B cell (primary cell): ENCODE data around the gene AARS2. TPM values are rescaled to one million over a fixed set of nuclear protein-coding genes. Genes with fewer than 3 reads are reported as not detected.

Experiments used
- ATAC-seq: fragments of 200-7000 bp; cut with Tn5 transposase; one replicate; pipeline ENCODE4 v1.10.0; 2021; ENCODE audit warnings: low read depth, mild to moderate bottlenecking, moderate number of reproducible peaks, moderate library complexity
- CTCF ChIA-PET: fragments of 350-600 bp; sonication (Branson Sonifier 250); formaldehyde crosslinking; loops from one replicate; lab custom pipeline; 2021; ENCODE audit warnings: antibody characterized with exemption, inconsistent platforms; lab: Charles Lee
- POLR2A ChIA-PET: fragments of 350-600 bp; sonication (Branson Sonifier 250); formaldehyde crosslinking; loops from one replicate; lab custom pipeline; 2021; ENCODE audit warnings: antibody characterized with exemption; lab: Charles Lee
- DNase-seq: peaks from one replicate; pipeline ENCODE4 v3.0.0; 2013
- H2AFZ ChIP-seq: 2 replicates; pipeline ENCODE4 v1.6.1; 2012; ENCODE audit warnings: mild to moderate bottlenecking, low read depth, low read length; ENCODE audit not compliant: insufficient read depth, poor library complexity, severe bottlenecking
- H3K27ac ChIP-seq, 2 donors: 1 replicate in 1 of 2; 2 replicates in 1 of 2; pipeline ENCODE4 v1.5.1; 2012 to 2013; ENCODE audit warnings: low read length in 2 of 2, mild to moderate bottlenecking in 2 of 2, moderate library complexity in 1 of 2
- H3K27me3 ChIP-seq, 4 experiments: fragments of 200-600 bp in 1 of 4; sonication (generic) in 1 of 4; replicated peaks in 1 of 4; 1 replicate in 2 of 4; 2 replicates in 2 of 4; pipeline versions ENCODE4 v1.6.1 to v1.7.0; 2013 to 2016; ENCODE audit warnings: low read length in 3 of 4, mild to moderate bottlenecking in 2 of 4, mixed read lengths in 1 of 4, moderate library complexity in 1 of 4; ENCODE audit not compliant: insufficient read depth in 4 of 4, control insufficient read depth in 3 of 4; ENCODE audit errors: control extremely low read depth in 1 of 4
- H3K36me3 ChIP-seq, 2 experiments: replicated peaks in 1 of 2; 1 replicate in 1 of 2; 2 replicates in 1 of 2; pipeline versions ENCODE4 v1.6.1 to v1.7.1; 2013; ENCODE audit warnings: low read length in 1 of 2; ENCODE audit not compliant: insufficient read depth in 2 of 2, control insufficient read depth in 1 of 2; ENCODE audit errors: control extremely low read depth in 1 of 2, extremely low read depth in 1 of 2
- H3K4me1 ChIP-seq, 2 donors: fragments of 200-600 bp in 1 of 2; sonication (generic) in 1 of 2; 1 replicate in 1 of 2; 2 replicates in 1 of 2; pipeline versions ENCODE4 v1.5.1 to v1.6.1; 2013 to 2017; ENCODE audit warnings: low read length in 2 of 2; ENCODE audit not compliant: control insufficient read depth in 2 of 2, insufficient read depth in 2 of 2
- H3K4me2 ChIP-seq: replicated peaks from 2 replicates; pipeline ENCODE3; 2012; ENCODE audit warnings: mild to moderate bottlenecking, low read depth, low read length; ENCODE audit not compliant: poor library complexity, severe bottlenecking
- H3K4me3 ChIP-seq, 5 experiments: fragments of 200-600 bp in 1 of 5; sonication (generic) in 1 of 5; 1 replicate in 3 of 5; 2 replicates in 2 of 5; pipeline versions ENCODE4 v1.5.1 to v1.7.0; 2011 to 2016; ENCODE audit warnings: low read length in 4 of 5, mild to moderate bottlenecking in 4 of 5, low read depth in 2 of 5, control low read depth in 1 of 5, moderate library complexity in 1 of 5; ENCODE audit not compliant: insufficient read depth in 1 of 5; ENCODE audit errors: control extremely low read depth in 1 of 5, extremely low read depth in 1 of 5
- H3K79me2 ChIP-seq: fragments of 200-600 bp; sonication (generic); one replicate; pipeline ENCODE4 v1.6.0; 2016; ENCODE audit warnings: low read length; ENCODE audit not compliant: control insufficient read depth, insufficient read depth
- H3K9ac ChIP-seq: fragments of 200-600 bp; sonication (generic); 2 replicates; pipeline ENCODE4 v1.6.1; 2017; ENCODE audit warnings: mild to moderate bottlenecking, low read length, moderate library complexity
- H3K9me3 ChIP-seq, 3 donors: one replicate each; pipeline versions ENCODE4 v1.6.1 to v1.7.1; 2013; ENCODE audit warnings: low read length in 2 of 3; ENCODE audit not compliant: control insufficient read depth in 2 of 3, insufficient read depth in 1 of 3; ENCODE audit errors: control extremely low read depth in 1 of 3
- H4K20me1 ChIP-seq: 2 replicates; pipeline ENCODE4 v1.6.0; 2012; ENCODE audit warnings: mild to moderate bottlenecking, low read length; ENCODE audit not compliant: insufficient read depth, control insufficient read depth, poor library complexity, severe bottlenecking
- H3K27ac Mint-ChIP-seq: one replicate; pipeline ENCODE4 v1.8.0; 2021; ENCODE audit warnings: mixed read lengths
- H3K27me3 Mint-ChIP-seq: one replicate; pipeline ENCODE4 v1.8.0; 2021; ENCODE audit warnings: mixed read lengths
- H3K4me1 Mint-ChIP-seq: one replicate; pipeline ENCODE4 v1.8.0; 2021; ENCODE audit warnings: mixed read lengths
- H3K4me3 Mint-ChIP-seq: one replicate; pipeline ENCODE4 v1.8.0; 2021; ENCODE audit warnings: mixed read lengths
- H3K9me3 Mint-ChIP-seq: one replicate; pipeline ENCODE4 v1.8.0; 2022; ENCODE audit warnings: mixed read lengths; ENCODE audit not compliant: insufficient read depth
- EZH2 ChIP-seq: IDR thresholded peaks from 2 replicates; pipeline ENCODE4 v1.6.1; 2012; ENCODE audit warnings: borderline replicate concordance, low read depth, mild to moderate bottlenecking, moderate library complexity, low read length; ENCODE audit not compliant: insufficient read depth, poor library complexity, severe bottlenecking
- WGBS: methylation state at CpG from one replicate; pipeline ENCODE4 v1.1.5; 2013; ENCODE audit warnings: missing lambda C conversion rate; ENCODE audit not compliant: insufficient coverage; 5-methylcytosine and 5-hydroxymethylcytosine counted together
- intact Hi-C: fragments of 100-400 bp; cut with micrococcal nuclease; formaldehyde crosslinking; loops from one replicate; pipeline ENCODE4 v1.10.0; 2022
- polyA plus RNA-seq: library from polyadenylated mRNA; depleted of rRNA; stranded (reverse); fragments of >200 nt; gene quantifications from 2 replicates; pipeline ENCODE4 v1.2.3, GENCODE V29; 2012
- total RNA-seq, 2 donors: library from RNA; stranded (reverse); fragments of 120-200 nt in 1 of 2; gene quantifications; 1 replicate in 1 of 2; 2 replicates in 1 of 2; pipeline versions ENCODE4 v1.2.3 to v1.2.4, GENCODE V29; 2013 to 2022
- TF ChIP-seq, protein P1 (sequence below): fragments of 200-600 bp; IDR thresholded peaks from one replicate; pipeline ENCODE4 v1.8.0; 2022; ENCODE audit warnings: antibody characterized with exemption, mild to moderate bottlenecking

Gene AARS2
- total and polyA plus RNA-seq, 2 donors (not counting 1 experiment from before 2014, with no cell fraction given) = 11.3 to 21.3 TPM

DNA sequence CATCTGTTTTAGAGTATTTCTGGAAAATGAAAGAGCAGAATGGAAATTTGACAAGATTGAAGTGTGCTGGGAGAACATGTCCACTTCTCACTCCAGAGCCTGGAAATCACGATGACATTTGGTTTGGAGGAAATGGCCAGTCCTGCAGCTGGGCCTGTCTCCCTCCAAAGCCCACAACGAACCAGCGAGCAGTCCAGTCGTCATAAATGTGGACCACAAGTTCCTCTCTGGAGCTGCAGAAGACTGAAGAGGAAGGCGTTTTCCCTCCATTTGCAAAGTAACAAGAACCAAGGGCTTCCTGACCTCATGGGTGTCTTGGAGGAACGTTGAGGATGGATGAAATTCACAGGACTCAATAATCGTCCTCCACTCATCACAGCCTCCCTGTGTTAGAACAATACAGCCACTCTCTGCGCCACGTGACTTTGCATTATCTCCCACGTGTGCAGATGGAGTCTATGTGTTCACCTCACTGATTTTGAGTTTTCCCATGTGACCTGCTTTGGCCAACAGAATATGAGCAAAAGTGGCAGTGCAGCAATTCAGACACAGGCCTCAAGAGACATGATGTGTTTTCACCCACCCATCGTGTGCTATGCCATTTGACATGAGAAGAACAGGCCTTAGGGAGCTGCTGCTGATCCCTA, 20.2 kb upstream of the AARS2 start:
- intact Hi-C loops = no loop called here
- H3K27ac Mint-ChIP-seq = no peak overlapping the region
- 50% methylated on average over 8 of the region's 11 CpGs for WGBS
- Histone ChIP-seq H3K4me3 (no peak overlapping the region), H2AFZ (no peak overlapping the region), H3K79me2 (no peaks in the 10 kb centered on the region), H3K4me2 (no peak overlapping the region), H3K27ac (no peak overlapping the region), H3K9ac (no peak overlapping the region), H3K4me1 (no peaks in the 10 kb centered on the region), H3K27me3 (peaks cover 0 to 4% (median 2%) of the 10 kb centered on the region in 4 experiments), H3K9me3 (no peaks in the 10 kb centered on the region), H4K20me1 (no peaks in the 10 kb centered on the region), H3K36me3 (no peaks in the 10 kb centered on the region)
- DNase-seq (no peak), ATAC-seq (no peak)
- TF ChIP-seq EZH2 = no peak
- TF ChIP-seq, protein P1, sequence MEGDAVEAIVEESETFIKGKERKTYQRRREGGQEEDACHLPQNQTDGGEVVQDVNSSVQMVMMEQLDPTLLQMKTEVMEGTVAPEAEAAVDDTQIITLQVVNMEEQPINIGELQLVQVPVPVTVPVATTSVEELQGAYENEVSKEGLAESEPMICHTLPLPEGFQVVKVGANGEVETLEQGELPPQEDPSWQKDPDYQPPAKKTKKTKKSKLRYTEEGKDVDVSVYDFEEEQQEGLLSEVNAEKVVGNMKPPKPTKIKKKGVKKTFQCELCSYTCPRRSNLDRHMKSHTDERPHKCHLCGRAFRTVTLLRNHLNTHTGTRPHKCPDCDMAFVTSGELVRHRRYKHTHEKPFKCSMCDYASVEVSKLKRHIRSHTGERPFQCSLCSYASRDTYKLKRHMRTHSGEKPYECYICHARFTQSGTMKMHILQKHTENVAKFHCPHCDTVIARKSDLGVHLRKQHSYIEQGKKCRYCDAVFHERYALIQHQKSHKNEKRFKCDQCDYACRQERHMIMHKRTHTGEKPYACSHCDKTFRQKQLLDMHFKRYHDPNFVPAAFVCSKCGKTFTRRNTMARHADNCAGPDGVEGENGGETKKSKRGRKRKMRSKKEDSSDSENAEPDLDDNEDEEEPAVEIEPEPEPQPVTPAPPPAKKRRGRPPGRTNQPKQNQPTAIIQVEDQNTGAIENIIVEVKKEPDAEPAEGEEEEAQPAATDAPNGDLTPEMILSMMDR = no peak
- ChIA-PET POLR2A (no interaction called here), CTCF (interaction anchor here (0.8 to 2.1 kb wide), 5 partner anchors 10 to 237 kb away, joined by 3 to 7 read pairs (median 5); no protein-coding TSS in a partner anchor)
- H3K4me3 Mint-ChIP-seq = no peak overlapping the region
- H3K27me3 Mint-ChIP-seq = peaks cover 33% of the 10 kb centered on the region
- no peaks in the 10 kb centered on the region for H3K4me1 Mint-ChIP-seq
- H3K9me3 Mint-ChIP-seq = no peaks in the 10 kb centered on the region

DNA sequence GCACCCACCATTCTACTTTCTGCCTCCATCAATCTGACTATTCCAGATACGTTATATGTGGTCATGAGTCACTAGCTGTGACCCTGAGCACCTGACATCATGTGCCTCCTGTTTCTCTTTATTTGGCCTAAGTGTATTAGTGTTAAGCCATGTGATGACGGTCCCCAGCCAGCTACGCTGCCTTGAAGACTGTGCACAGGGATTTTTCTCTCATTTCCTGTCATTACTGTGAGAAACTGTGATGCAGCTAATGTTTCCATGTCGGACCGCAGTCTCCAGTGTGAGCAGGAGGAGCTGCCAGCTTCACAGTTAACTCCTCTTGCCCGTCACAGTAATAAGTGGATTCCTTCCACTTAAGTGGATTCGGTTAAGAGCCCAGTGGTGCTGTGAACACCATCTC, 19.4 kb upstream of the AARS2 start:
- intact Hi-C loops = no loop called here
- Histone ChIP-seq H3K27ac (no peak overlapping the region), H3K27me3 (peaks cover 0 to 5% (median 2%) of the 10 kb centered on the region in 4 experiments), H4K20me1 (no peaks in the 10 kb centered on the region), H2AFZ (no peak overlapping the region), H3K36me3 (no peaks in the 10 kb centered on the region), H3K4me2 (no peak overlapping the region), H3K79me2 (no peaks in the 10 kb centered on the region), H3K4me1 (no peaks in the 10 kb centered on the region), H3K4me3 (no peak overlapping the region), H3K9ac (no peak overlapping the region), H3K9me3 (no peaks in the 10 kb centered on the region)
- DNase-seq (no peak), ATAC-seq (no peak)
- POLR2A ChIA-PET = no interaction called here
- Mint-ChIP-seq H3K27me3 (peaks cover 40% of the 10 kb centered on the region), H3K4me1 (no peaks in the 10 kb centered on the region), H3K4me3 (no peak overlapping the region), H3K9me3 (no peaks in the 10 kb centered on the region), H3K27ac (no peak overlapping the region)
- WGBS = 100% methylated on average over 5 of the region's 7 CpGs
- TF ChIP-seq, protein P1 = no peak
- no peak for TF ChIP-seq EZH2
- CTCF ChIA-PET = interaction anchor here (1.6 to 2.1 kb wide), 3 partner anchors 155 to 236 kb away, joined by 4 to 7 read pairs (median 7); no protein-coding TSS in a partner anchor
